ENCODE measurements around the gene SGF29. TPM values are rescaled to one million over a fixed set of nuclear protein-coding genes. Genes with fewer than 3 reads are reported as not detected.

The SGF29 gene
- total RNA-seq, 4 donors from 2014 or later, result 35.1 to 50.4 (median 41.9) TPM

- no peak overlapping the region for H3K4me3 ChIP-seq
- H3K4me1 ChIP-seq, result no peaks in the 10 kb centered on the region
- DNase-seq, result no peak
- H3K27me3 ChIP-seq, result peaks cover 0 to 10% (median 0%) of the 10 kb centered on the region in 3 donors
- no peak for ATAC-seq
- H3K27ac ChIP-seq, result no peak overlapping the region
- TF ChIP-seq, protein P1, sequence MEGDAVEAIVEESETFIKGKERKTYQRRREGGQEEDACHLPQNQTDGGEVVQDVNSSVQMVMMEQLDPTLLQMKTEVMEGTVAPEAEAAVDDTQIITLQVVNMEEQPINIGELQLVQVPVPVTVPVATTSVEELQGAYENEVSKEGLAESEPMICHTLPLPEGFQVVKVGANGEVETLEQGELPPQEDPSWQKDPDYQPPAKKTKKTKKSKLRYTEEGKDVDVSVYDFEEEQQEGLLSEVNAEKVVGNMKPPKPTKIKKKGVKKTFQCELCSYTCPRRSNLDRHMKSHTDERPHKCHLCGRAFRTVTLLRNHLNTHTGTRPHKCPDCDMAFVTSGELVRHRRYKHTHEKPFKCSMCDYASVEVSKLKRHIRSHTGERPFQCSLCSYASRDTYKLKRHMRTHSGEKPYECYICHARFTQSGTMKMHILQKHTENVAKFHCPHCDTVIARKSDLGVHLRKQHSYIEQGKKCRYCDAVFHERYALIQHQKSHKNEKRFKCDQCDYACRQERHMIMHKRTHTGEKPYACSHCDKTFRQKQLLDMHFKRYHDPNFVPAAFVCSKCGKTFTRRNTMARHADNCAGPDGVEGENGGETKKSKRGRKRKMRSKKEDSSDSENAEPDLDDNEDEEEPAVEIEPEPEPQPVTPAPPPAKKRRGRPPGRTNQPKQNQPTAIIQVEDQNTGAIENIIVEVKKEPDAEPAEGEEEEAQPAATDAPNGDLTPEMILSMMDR (IDR thresholded peaks at IDR 0.05 in 4 of 5, conservative IDR thresholded peaks at IDR 0.05 in 1 of 5), result no peak
- in situ Hi-C loops (cut with MboI; ENCODE audit: low sequenced_read_pairs in 4 of 4), result loop anchor here in 1 of 4 donors (25.0 kb wide), 1 partner anchor 115 kb away; the partner anchor contains the start of genes APOBR and CLN3
- H3K9me3 ChIP-seq, result no peaks in the 10 kb centered on the region
- intact Hi-C loops (cut with DNase I; ENCODE audit: low total_unique reads), result no loop called here
- H3K36me3 ChIP-seq, result no peaks in the 10 kb centered on the region
Measured at GRCh38 chr16:28602529-28602928, 48.8 kb downstream of the SGF29 start.

DNA sequence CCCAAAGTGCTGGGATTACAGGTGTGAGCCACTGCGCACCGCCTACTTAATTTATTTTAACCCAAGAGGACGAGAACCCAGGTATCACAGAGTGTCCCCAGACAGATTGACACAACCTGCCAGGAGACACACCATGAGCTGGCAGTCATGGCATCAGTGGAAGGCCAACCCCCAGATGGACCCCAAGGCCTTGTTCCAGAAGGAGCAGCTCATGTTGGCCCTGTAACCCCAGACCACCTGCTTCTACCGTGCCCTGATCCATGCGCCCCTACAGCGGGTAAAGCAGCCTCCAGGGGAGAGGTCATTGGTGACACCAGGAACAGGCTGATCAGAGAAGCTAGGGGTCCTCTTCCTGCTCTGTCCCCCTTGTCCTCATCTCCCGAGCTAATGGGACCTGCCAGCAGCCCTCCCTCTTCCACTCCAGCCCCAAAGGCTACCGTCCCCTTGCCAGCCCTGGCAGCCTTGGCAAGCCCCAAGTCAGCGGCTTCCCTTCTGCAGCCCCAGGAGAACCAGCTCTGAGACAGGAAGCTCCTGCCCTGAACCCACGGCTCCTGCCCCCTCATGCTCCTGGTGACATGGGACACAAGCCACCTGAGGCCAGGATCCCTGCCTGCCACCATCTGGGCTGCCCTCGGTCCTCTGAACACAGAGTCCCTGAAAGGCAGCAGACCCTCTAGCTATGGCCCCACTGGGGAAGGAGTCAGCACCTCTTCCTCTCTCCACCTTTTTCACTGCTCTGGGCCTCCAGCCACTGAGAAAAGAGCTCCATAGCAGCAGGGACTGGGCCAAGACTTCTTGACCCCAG lies 49.9 kb downstream of the SGF29 start:
- no peaks in the 10 kb centered on the region for H3K9me3 ChIP-seq
- peaks cover 0 to 10% (median 0%) of the 10 kb centered on the region in 3 donors for H3K27me3 ChIP-seq
- ATAC-seq (no peak), DNase-seq (no peak)
- intact Hi-C loops (cut with DNase I; ENCODE audit: low total_unique reads) (no loop called here), in situ Hi-C loops (cut with MboI; ENCODE audit: low sequenced_read_pairs in 4 of 4) (loop anchor here in 1 of 4 donors (25.0 kb wide), 1 partner anchor 116 kb away; the partner anchor contains the start of genes APOBR and CLN3)
- no peaks in the 10 kb centered on the region for H3K4me1 ChIP-seq
- TF ChIP-seq, protein P1 (IDR thresholded peaks at IDR 0.05 in 4 of 5, conservative IDR thresholded peaks at IDR 0.05 in 1 of 5), result no peak
- TF ChIP-seq POLR2A (IDR thresholded peaks at IDR 0.05), result no peak
- no peak overlapping the region for H3K27ac ChIP-seq
- no peak overlapping the region for H3K4me3 ChIP-seq
- H3K36me3 ChIP-seq, result no peaks in the 10 kb centered on the region

DNA sequence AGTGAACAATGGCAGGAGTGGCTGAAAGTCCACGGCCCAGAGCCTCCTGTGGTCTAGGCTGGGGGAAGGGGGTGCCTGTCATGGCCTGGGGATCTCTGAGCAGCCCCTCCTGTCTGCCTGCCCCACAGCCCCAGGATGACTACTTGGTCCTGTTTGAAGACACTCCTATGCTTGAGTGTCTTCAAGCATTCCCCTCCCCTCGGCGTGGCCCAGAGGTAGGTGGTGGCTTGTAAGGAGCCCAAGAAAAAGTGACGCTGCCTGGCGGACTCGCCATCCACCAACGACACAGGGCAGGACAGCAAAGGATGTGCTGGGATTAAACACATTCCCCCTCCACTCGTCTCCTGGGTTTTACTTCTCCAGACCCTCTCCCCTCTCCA lies 50.5 kb downstream of the SGF29 start:
- TF ChIP-seq POLR2A (IDR thresholded peaks at IDR 0.05), result no peak
- TF ChIP-seq, protein P1 (IDR thresholded peaks at IDR 0.05 in 4 of 5, conservative IDR thresholded peaks at IDR 0.05 in 1 of 5), result no peak
- intact Hi-C loops (cut with DNase I; ENCODE audit: low total_unique reads), result no loop called here

DNA sequence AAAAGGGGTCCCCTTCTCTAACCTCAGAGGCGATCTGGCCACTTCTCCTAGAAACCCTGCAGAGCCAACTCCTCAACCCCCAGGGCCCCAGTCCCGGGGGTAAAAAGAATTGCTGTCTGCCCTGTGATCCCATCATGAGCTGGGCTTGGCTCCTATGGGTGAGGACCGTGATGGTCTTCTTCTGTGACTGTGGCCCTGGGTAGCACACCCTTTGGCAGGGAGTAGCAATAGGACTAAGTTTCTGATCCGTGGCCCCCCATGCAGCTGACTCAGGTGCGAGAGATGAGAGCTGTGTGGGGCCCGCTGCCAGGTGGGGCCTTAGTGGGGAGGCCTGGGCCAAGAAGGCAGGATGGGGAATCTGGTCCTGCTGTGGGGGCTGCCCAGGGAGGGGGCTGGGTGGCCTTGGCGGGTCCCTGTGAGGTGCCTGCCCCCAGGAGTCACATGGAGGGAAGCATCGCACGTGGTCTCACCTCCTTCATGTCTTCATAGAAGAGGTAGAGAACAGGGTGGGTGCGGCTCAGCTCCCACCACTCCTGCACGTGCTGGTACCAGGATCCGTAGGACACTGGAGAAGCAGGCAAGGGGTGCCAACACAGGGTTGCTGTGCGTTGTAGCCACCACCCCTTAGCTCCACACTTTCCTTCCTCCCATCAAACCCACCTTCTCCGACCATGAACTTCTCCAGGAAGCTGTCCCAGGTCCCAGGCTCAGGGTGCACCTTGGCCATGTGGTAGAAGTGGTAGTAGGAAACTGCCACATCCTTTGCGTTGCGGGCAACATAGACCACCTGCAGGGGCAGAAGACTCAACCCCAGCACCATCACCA lies 52.8 kb downstream of the SGF29 start:
- no peak overlapping the region for H3K4me3 ChIP-seq
- no peak for TF ChIP-seq POLR2A (IDR thresholded peaks at IDR 0.05)
- TF ChIP-seq, protein P1 (IDR thresholded peaks at IDR 0.05 in 4 of 5, conservative IDR thresholded peaks at IDR 0.05 in 1 of 5), result no peak
- peaks cover 8 to 16% of the 10 kb centered on the region in 2 donors for H3K4me1 ChIP-seq
- in situ Hi-C loops (cut with MboI; ENCODE audit: low sequenced_read_pairs in 4 of 4) (loop anchor here in 1 of 4 donors (25.0 kb wide), 1 partner anchor 119 kb away; the partner anchor contains the start of genes APOBR and CLN3), intact Hi-C loops (cut with DNase I; ENCODE audit: low total_unique reads) (no loop called here)
- no peak overlapping the region for H3K27ac ChIP-seq
- no peaks in the 10 kb centered on the region for H3K36me3 ChIP-seq
- ATAC-seq, result no peak
- H3K27me3 ChIP-seq, result peaks cover 0 to 10% (median 0%) of the 10 kb centered on the region in 3 donors
- no peaks in the 10 kb centered on the region for H3K9me3 ChIP-seq
- DNase-seq, result no peak

More for the DNA sequence above, 50.5 kb downstream of the SGF29 start:
- Histone ChIP-seq H3K36me3 (no peaks in the 10 kb centered on the region), H3K27ac (no peak overlapping the region), H3K4me3 (no peak overlapping the region), H3K27me3 (peaks cover 0 to 10% (median 0%) of the 10 kb centered on the region in 3 donors), H3K9me3 (no peaks in the 10 kb centered on the region), H3K4me1 (peaks cover 0 to 2% of the 10 kb centered on the region in 2 donors)
- DNase-seq (no peak), ATAC-seq (no peak)
- in situ Hi-C loops (cut with MboI; ENCODE audit: low sequenced_read_pairs in 4 of 4), result loop anchor here in 1 of 4 donors (25.0 kb wide), 1 partner anchor 117 kb away; the partner anchor contains the start of genes APOBR and CLN3

Measured in gastrocnemius medialis (tissue), 4 donors.